Measurements from ENCODE around the gene KRT10.

DNA sequence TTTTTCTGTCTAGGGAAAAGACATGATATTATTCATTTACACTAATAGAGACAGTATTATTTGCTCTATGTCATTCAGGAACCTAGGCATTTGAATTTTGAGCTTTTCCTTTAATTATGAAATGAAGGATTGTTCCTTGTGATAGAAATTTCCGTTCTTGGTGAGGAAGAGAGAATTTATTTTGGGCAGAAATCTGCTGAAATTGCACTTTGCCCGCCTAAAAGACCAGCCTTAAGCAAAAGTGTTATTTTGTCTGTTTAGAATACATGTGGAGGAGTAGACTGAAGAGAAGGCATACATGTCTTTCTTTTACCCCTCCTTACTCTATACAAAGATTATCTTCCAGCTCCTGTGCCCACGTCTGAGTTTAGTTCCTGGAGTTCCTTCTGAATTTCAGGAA is 16.8 kb upstream of the KRT10 start:
- TF ChIP-seq, protein P1, sequence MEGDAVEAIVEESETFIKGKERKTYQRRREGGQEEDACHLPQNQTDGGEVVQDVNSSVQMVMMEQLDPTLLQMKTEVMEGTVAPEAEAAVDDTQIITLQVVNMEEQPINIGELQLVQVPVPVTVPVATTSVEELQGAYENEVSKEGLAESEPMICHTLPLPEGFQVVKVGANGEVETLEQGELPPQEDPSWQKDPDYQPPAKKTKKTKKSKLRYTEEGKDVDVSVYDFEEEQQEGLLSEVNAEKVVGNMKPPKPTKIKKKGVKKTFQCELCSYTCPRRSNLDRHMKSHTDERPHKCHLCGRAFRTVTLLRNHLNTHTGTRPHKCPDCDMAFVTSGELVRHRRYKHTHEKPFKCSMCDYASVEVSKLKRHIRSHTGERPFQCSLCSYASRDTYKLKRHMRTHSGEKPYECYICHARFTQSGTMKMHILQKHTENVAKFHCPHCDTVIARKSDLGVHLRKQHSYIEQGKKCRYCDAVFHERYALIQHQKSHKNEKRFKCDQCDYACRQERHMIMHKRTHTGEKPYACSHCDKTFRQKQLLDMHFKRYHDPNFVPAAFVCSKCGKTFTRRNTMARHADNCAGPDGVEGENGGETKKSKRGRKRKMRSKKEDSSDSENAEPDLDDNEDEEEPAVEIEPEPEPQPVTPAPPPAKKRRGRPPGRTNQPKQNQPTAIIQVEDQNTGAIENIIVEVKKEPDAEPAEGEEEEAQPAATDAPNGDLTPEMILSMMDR (IDR thresholded peaks at IDR 0.05; ENCODE audit: insufficient read depth, low read depth, low read length) = no peak
- no peak for TF ChIP-seq EZH2 (IDR thresholded peaks at IDR 0.05; ENCODE audit: insufficient read depth, low read length)
